ENCODE measurements around the gene PDS5A. TPM values are rescaled to one million over a fixed set of nuclear protein-coding genes. Genes with fewer than 3 reads are reported as not detected.

The PDS5A gene
- total and polyA plus RNA-seq, 2 of the 13 experiments (the other 11 are each of a cell fraction or from before 2014, with no cell fraction given) = 31.8 to 57.0 TPM

- TF ChIP-seq ZNF556 (CRISPR knock-in tag; IDR thresholded peaks at IDR 0.05; ENCODE audit: borderline replicate concordance) (0 out of 2 replicates have a peak, but pooled peaks have one; percentile 67), PBX3 (CRISPR knock-in tag; IDR thresholded peaks at IDR 0.05; ENCODE audit: borderline replicate concordance) (no peak), ZBTB7B (CRISPR knock-in tag; IDR thresholded peaks at IDR 0.05) (0 out of 2 replicates have a peak, but pooled peaks have one; percentile 39), ZBTB37 (CRISPR knock-in tag; IDR thresholded peaks at IDR 0.05) (0 out of 2 replicates have a peak, but pooled peaks have one; percentile 33), ARID2 (CRISPR knock-in tag; IDR thresholded peaks at IDR 0.05; ENCODE audit: borderline replicate concordance) (0 out of 2 replicates have a peak, but pooled peaks have one; percentile 32), ZNF142 (CRISPR knock-in tag; IDR thresholded peaks at IDR 0.05) (no peak), KMT2A (CRISPR knock-in tag; IDR thresholded peaks at IDR 0.05) (peak; percentile 80), HMGXB3 (CRISPR knock-in tag; IDR thresholded peaks at IDR 0.05; ENCODE audit: borderline replicate concordance) (no peak), SALL2 (CRISPR knock-in tag; IDR thresholded peaks at IDR 0.05) (peak; percentile 36; the same call in 1 of the 2 replicates), ZBTB20 (CRISPR knock-in tag; IDR thresholded peaks at IDR 0.05; ENCODE audit: borderline replicate concordance, low read depth) (peak; percentile 47; the same call in 1 of the 2 replicates), ZNF883 (CRISPR knock-in tag; IDR thresholded peaks at IDR 0.05; ENCODE audit: not compliant biosample characterization) (peak; percentile 3), HOXA5 (CRISPR knock-in tag; IDR thresholded peaks at IDR 0.05) (peak; percentile 33), KLF12 (CRISPR knock-in tag; IDR thresholded peaks at IDR 0.05; ENCODE audit: borderline replicate concordance) (0 out of 2 replicates have a peak, but pooled peaks have one; percentile 78), ZNF274 (CRISPR knock-in tag; IDR thresholded peaks at IDR 0.05) (0 out of 2 replicates have a peak, but pooled peaks have one; percentile 21), TRIM24 (CRISPR knock-in tag; IDR thresholded peaks at IDR 0.05) (no peak)
Measured at GRCh38 chr4:39976141-39976944, 1.4 kb downstream of the PDS5A start (continued).

Data from HepG2 (cell line).